PC-9 (cell line): ENCODE data around the gene REV3L.

ENCODE experiments used
- EZH2 ChIP-seq: fragments of 200-600 bp; sonication (generic); IDR thresholded peaks from 2 replicates; pipeline ENCODE4 v1.8.0; 2017; ENCODE audit warnings: antibody characterized with exemption, low read depth
- TF ChIP-seq, protein P1 (sequence below): fragments of 200-600 bp; sonication (generic); conservative IDR thresholded peaks from 2 replicates; pipeline ENCODE4 v1.6.1; 2017; ENCODE audit warnings: mixed run types, antibody characterized with exemption, mild to moderate bottlenecking, moderate library complexity

DNA sequence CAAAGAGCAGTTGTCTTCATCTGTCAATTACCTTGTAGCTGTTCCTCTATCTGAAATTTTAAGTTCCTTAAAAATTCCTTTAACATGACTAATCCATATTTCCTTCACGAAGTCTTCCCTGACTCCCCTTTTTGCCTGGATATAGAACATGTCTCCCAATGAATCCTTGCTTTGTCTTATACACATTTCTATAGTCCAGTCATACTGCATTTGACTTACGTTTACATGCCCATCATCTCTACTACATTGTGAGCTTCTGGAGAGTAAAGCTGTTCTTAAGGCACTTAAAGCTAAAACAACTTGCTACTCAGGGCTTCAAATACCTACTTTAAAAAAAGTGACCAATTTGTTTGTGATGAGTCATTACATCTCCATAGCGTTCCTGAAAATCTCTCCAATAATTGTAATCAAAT is 4.9 kb downstream of the REV3L start:
- TF ChIP-seq, protein P1, sequence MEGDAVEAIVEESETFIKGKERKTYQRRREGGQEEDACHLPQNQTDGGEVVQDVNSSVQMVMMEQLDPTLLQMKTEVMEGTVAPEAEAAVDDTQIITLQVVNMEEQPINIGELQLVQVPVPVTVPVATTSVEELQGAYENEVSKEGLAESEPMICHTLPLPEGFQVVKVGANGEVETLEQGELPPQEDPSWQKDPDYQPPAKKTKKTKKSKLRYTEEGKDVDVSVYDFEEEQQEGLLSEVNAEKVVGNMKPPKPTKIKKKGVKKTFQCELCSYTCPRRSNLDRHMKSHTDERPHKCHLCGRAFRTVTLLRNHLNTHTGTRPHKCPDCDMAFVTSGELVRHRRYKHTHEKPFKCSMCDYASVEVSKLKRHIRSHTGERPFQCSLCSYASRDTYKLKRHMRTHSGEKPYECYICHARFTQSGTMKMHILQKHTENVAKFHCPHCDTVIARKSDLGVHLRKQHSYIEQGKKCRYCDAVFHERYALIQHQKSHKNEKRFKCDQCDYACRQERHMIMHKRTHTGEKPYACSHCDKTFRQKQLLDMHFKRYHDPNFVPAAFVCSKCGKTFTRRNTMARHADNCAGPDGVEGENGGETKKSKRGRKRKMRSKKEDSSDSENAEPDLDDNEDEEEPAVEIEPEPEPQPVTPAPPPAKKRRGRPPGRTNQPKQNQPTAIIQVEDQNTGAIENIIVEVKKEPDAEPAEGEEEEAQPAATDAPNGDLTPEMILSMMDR = no peak
- no peak for TF ChIP-seq EZH2
